ENCODE data around the gene ASB4.
"Not testable (repeated sequence)": the region's sequence is repeated elsewhere in the genome, so short reads cannot be mapped to it uniquely, and the experiment has no call there.

Gene ASB4

DNA sequence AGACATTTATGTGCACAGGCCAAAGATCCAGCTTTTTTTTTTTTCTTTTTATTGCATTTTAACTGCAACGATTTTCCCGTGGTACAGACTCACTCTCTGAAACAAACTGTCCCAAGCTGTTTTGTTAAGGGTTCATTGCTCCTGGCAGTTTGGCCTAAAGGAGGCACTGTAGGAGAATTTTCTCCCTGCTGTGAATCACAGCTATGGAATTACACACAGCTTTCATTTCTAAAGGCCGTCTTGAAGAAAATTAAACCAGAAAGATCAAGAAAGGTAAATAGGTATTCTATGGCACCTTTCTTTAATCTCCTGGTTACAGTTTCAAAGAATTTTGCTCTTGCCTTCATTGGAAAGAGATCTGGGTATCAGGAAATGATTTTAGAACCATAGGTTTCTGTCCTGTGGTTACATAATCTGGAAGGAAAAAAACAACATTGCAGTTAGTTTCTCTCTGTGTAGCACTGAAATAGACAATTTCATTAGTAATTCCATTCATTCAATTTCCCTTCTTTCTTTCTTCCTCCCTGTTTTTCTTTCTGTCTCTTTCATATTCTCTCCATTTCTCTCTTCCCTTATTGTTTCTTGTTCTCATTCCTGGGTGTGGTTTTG, 59.4 kb downstream of the ASB4 start:
- no peak overlapping the region for H3K4me3 ChIP-seq (ENCODE audit: low read depth, low read length)
- DNase-seq (ENCODE audit: low read depth): no peak
- TF ChIP-seq, protein P1, sequence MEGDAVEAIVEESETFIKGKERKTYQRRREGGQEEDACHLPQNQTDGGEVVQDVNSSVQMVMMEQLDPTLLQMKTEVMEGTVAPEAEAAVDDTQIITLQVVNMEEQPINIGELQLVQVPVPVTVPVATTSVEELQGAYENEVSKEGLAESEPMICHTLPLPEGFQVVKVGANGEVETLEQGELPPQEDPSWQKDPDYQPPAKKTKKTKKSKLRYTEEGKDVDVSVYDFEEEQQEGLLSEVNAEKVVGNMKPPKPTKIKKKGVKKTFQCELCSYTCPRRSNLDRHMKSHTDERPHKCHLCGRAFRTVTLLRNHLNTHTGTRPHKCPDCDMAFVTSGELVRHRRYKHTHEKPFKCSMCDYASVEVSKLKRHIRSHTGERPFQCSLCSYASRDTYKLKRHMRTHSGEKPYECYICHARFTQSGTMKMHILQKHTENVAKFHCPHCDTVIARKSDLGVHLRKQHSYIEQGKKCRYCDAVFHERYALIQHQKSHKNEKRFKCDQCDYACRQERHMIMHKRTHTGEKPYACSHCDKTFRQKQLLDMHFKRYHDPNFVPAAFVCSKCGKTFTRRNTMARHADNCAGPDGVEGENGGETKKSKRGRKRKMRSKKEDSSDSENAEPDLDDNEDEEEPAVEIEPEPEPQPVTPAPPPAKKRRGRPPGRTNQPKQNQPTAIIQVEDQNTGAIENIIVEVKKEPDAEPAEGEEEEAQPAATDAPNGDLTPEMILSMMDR (IDR thresholded peaks at IDR 0.05; ENCODE audit: insufficient read depth, low read depth, low read length, missing control alignments): no peak

GRCh38 chr7:95545673-95546072, 59.9 kb downstream of the ASB4 start:
- DNase-seq (ENCODE audit: low read depth): no peak
- H3K4me3 ChIP-seq (ENCODE audit: low read depth, low read length): no peak overlapping the region
- TF ChIP-seq, protein P1 (IDR thresholded peaks at IDR 0.05; ENCODE audit: insufficient read depth, low read depth, low read length, missing control alignments): no peak

DNA sequence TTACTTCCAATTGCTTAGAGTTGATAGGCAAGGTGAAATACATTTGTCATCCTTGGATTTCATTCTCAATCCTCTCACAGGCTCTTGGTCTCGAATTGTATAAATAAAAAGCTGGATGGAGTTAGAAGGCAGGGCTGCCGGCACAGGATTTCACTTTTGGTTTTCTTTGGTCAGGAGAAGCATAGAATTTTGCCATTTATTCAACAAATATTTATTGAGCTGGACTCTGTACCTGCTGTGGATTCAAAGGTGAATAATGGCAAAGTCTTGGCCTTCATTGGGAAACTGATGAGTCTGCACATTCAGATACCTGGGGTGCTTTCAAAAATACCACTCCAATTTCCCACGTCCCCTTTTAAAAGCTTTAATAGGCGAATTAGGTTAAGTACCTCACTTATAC, 60.9 kb downstream of the ASB4 start:
- TF ChIP-seq, protein P1 (IDR thresholded peaks at IDR 0.05; ENCODE audit: insufficient read depth, low read depth, low read length, missing control alignments): no peak
- no peak overlapping the region for H3K4me3 ChIP-seq (ENCODE audit: low read depth, low read length)
- DNase-seq (ENCODE audit: low read depth): no peak

GRCh38 chr7:95547361-95548348, 61.9 kb downstream of the ASB4 start:
- TF ChIP-seq, protein P1 (IDR thresholded peaks at IDR 0.05; ENCODE audit: insufficient read depth, low read depth, low read length, missing control alignments): no peak
- DNase-seq (ENCODE audit: low read depth): no peak
- H3K4me3 ChIP-seq (ENCODE audit: low read depth, low read length): no peak overlapping the region

- H3K4me3 ChIP-seq (ENCODE audit: low read depth, low read length): no peak overlapping the region
- DNase-seq (ENCODE audit: low read depth): no peak
- TF ChIP-seq, protein P1 (IDR thresholded peaks at IDR 0.05; ENCODE audit: insufficient read depth, low read depth, low read length, missing control alignments): no peak
Observed at GRCh38 chr7:95549818-95550529, 64.2 kb downstream of the ASB4 start.

DNA sequence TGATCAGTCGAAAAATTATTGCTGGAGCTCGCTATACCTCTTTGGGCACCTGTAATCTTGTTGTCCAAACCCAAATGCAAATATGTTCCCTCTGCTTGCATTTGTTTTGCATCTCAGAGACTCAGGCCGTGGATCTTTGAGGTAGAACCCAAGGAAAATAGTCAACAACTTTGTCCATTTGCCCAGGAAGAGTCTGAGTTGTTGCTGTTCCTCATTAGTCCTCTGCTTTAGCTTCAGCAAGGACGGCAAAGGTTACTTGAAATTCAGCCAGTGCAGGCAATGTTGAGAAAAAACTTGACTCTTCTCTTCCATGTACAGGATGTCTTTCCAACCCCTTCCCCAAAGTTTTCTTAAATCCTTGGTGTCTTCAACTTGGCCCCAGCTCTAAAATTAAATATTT, 64.8 kb downstream of the ASB4 start:
- TF ChIP-seq, protein P1 (IDR thresholded peaks at IDR 0.05; ENCODE audit: insufficient read depth, low read depth, low read length, missing control alignments): no peak
- no peak for DNase-seq (ENCODE audit: low read depth)
- no peak overlapping the region for H3K4me3 ChIP-seq (ENCODE audit: low read depth, low read length)

GRCh38 chr7:95552010-95552926, 66.5 kb downstream of the ASB4 start:
- not testable (repeated sequence) for H3K4me3 ChIP-seq (ENCODE audit: low read depth, low read length); DNase-seq (ENCODE audit: low read depth)

All from GM12865 (cell line).